Esophagus muscularis mucosa (tissue), 4 donors: ENCODE measurements around the gene ARHGAP23. TPM values are rescaled to one million over a fixed set of nuclear protein-coding genes. Genes with fewer than 3 reads are reported as not detected.

Experiments
- DNase-seq: peaks from one replicate; pipeline ENCODE4 v3.0.0-alpha.2; 2017; ENCODE audit errors: extremely low spot score
- H3K27ac ChIP-seq, 4 donors: fragments of 200-600 bp; sonication (generic); replicated peaks in 1 of 4; 1 replicate in 3 of 4; 2 replicates in 1 of 4; pipeline ENCODE4 v1.5.1; 2016 to 2019; ENCODE audit warnings: mild to moderate bottlenecking in 1 of 4
- H3K27me3 ChIP-seq, 4 donors: fragments of 200-600 bp; sonication (generic); one replicate each; pipeline versions ENCODE4 v1.5.1 to v1.6.0; 2016 to 2019
- H3K36me3 ChIP-seq, 4 donors: fragments of 200-600 bp; sonication (generic); one replicate each; pipeline ENCODE4 v1.5.1; 2016 to 2019
- H3K4me1 ChIP-seq, 4 donors: fragments of 200-600 bp; sonication (generic); one replicate each; pipeline ENCODE4 v1.5.1; 2016 to 2019
- H3K4me3 ChIP-seq, 4 donors: fragments of 200-600 bp; sonication (generic); 1 replicate in 2 of 4; 2 replicates in 2 of 4; pipeline ENCODE4 v1.5.1; 2016 to 2019; ENCODE audit warnings: mild to moderate bottlenecking in 4 of 4, moderate library complexity in 1 of 4
- H3K9me3 ChIP-seq, 4 donors: fragments of 200-600 bp; sonication (generic); 1 replicate in 3 of 4; 2 replicates in 1 of 4; pipeline ENCODE4 v1.5.1; 2016 to 2019
- CTCF ChIP-seq, 3 experiments: fragments of 200-600 bp in 2 of 3; fragments of 450-650 bp in 1 of 3; sonication (generic) in 2 of 3; IDR thresholded peaks; one replicate each; pipeline ENCODE4 v1.5.1; 2017 to 2019; ENCODE audit warnings: antibody characterized with exemption in 3 of 3, mild to moderate bottlenecking in 2 of 3, moderate library complexity in 1 of 3
- EP300 ChIP-seq: sonication (generic); formaldehyde crosslinking; IDR thresholded peaks from one replicate; pipeline ENCODE4 v1.6.1; 2017; ENCODE audit warnings: antibody characterized with exemption
- POLR2A ChIP-seq: fragments of 450-650 bp; IDR thresholded peaks from one replicate; pipeline ENCODE4 v1.6.1; 2017; ENCODE audit warnings: antibody characterized with exemption, moderate library complexity, mild to moderate bottlenecking, low read depth
- POLR2AphosphoS5 ChIP-seq, 2 donors: sonication (generic); formaldehyde crosslinking; IDR thresholded peaks; one replicate each; pipeline ENCODE4 v1.6.1; 2017; ENCODE audit warnings: antibody characterized with exemption in 2 of 2
- WGBS: methylation state at CpG from one replicate; pipeline ENCODE4 v1.1.5; 2018; 5-methylcytosine and 5-hydroxymethylcytosine counted together
- intact Hi-C: fragments of 100-400 bp; cut with DNase I; formaldehyde crosslinking; loops from one replicate; pipeline ENCODE4 v1.15.1; 2023
- total RNA-seq, 4 donors: library from RNA; depleted of rRNA; stranded (reverse); fragments of >200 nt; gene quantifications; one replicate each; pipeline versions ENCODE4 v1.1.0 to v1.2.1, GENCODE V29; 2016

The ARHGAP23 gene
- total RNA-seq, 4 donors from 2014 or later = 58.6 to 150 (median 104) TPM

GRCh38 chr17:38449364-38449763 is 21.1 kb downstream of the ARHGAP23 start:
- peak overlapping the region; percentile 63 to 82 (median 74) for H3K27ac ChIP-seq
- H3K36me3 ChIP-seq = no peaks in the 10 kb centered on the region
- H3K4me1 ChIP-seq = peaks cover 64 to 79% (median 70%) of the 10 kb centered on the region in 4 donors
- intact Hi-C loops = loop anchor here (5.0 kb wide), 1 partner anchor 33 kb away; no protein-coding TSS in a partner anchor
- no peaks in the 10 kb centered on the region for H3K27me3 ChIP-seq
- H3K9me3 ChIP-seq = no peaks in the 10 kb centered on the region
- no peak for TF ChIP-seq EP300
- DNase-seq = no peak
- 83% methylated on average over 12 of the region's 15 CpGs for WGBS
- no peak overlapping the region for H3K4me3 ChIP-seq

DNA sequence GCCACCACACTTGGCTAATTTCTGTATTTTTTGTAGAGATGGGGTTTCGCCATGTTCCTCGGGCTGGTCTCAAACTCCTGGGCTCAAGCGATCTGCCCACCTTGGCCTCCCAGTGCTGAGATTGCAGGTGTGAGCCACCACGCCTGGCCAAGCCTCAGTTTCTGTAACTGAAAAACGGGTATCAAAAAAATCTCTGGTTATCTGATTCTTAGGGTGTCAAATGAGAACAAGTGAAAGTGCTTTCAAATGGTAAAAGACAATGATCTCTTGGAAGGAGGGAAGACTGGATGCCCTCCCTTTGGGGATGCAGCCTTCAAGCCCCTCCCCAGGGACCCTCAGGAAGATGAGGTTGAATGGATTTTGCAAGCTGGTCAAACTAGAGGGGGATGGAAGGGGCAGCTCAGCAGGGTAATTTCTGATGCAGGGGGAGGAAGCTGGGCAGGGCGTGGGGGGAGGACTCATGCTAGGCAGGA is 22.3 kb downstream of the ARHGAP23 start:
- intact Hi-C loops = no loop called here
- H3K9me3 ChIP-seq = no peaks in the 10 kb centered on the region
- no peak for TF ChIP-seq POLR2A
- no peak for TF ChIP-seq POLR2AphosphoS5 (IDR thresholded peaks at IDR 0.05)
- no peak for TF ChIP-seq EP300
- no peaks in the 10 kb centered on the region for H3K36me3 ChIP-seq
- no peak for DNase-seq
- H3K27ac ChIP-seq = peak overlapping the region; percentile 63 to 82 (median 74)
- peaks cover 71 to 84% (median 78%) of the 10 kb centered on the region in 4 donors for H3K4me1 ChIP-seq
- H3K27me3 ChIP-seq = no peaks in the 10 kb centered on the region
- 74% methylated on average over 6 of the region's 6 CpGs for WGBS
- H3K4me3 ChIP-seq = peak overlapping the region in 1 of 4 donors; percentile 30

DNA sequence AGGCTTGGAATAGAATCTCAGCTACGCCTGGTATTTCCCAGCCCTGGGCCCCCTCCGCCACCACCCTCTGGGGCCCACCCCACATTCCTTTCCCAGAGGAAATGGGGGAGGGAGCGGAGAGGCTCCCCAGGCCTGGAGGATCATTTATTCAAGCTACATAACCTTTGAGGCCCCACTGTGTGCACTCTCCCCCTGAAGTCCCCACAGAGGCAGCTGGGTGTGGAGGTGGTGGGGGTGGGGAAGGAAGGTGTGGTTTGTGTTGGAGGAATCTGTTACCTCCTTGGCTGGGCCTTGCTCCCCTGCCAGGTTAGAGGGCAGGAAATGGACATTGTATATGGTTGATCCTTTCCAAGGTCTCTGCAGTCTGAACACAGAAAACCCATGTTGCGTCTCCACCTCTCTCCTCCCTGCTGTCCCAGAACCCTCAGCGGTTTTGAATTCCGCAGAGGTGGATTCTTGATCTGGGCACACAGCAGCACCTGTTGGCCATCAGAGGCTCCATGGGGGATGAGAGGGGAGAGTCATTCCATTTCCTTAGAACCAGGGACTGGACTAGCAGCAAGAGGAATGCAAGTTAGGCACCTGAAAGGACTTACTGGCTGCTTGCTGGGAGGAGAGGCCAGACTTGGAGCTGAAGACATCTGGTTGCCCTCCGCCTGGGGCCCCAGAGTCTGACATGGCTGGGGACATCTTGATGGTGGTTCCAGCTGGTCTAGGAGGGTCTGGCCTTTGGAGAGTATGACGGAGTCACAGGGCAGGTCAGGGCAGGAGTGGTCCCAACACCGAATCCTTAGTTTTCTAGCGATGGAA is 23.0 kb downstream of the ARHGAP23 start:
- peaks cover 77 to 91% (median 84%) of the 10 kb centered on the region in 4 donors for H3K4me1 ChIP-seq
- no peaks in the 10 kb centered on the region for H3K36me3 ChIP-seq
- H3K4me3 ChIP-seq = peak overlapping the region; percentile 6 to 30 (median 16)
- DNase-seq = no peak
- H3K27me3 ChIP-seq = no peaks in the 10 kb centered on the region
- no peak for TF ChIP-seq EP300
- TF ChIP-seq POLR2AphosphoS5 (IDR thresholded peaks at IDR 0.05) = peak; percentile 43 to 67
- no peaks in the 10 kb centered on the region for H3K9me3 ChIP-seq
- intact Hi-C loops = no loop called here
- 44% methylated on average over 10 of the region's 10 CpGs for WGBS
- H3K27ac ChIP-seq = peak overlapping the region; percentile 63 to 82 (median 74)

- TF ChIP-seq POLR2AphosphoS5 (IDR thresholded peaks at IDR 0.05) (no peak), POLR2A (no peak), CTCF (IDR thresholded peaks at IDR 0.05) (no peak), EP300 (no peak)
- no peak for DNase-seq
- peak overlapping the region; percentile 6 to 30 (median 16) for H3K4me3 ChIP-seq
- intact Hi-C loops = no loop called here
- H3K4me1 ChIP-seq = peaks cover 83 to 92% (median 90%) of the 10 kb centered on the region in 4 donors
- H3K36me3 ChIP-seq = no peaks in the 10 kb centered on the region
- peak overlapping the region; percentile 63 to 82 (median 74) for H3K27ac ChIP-seq
- no peaks in the 10 kb centered on the region for H3K9me3 ChIP-seq
- no peaks in the 10 kb centered on the region for H3K27me3 ChIP-seq
- WGBS = 37% methylated on average over 18 of the region's 18 CpGs
Measured at GRCh38 chr17:38451840-38452529, 23.7 kb downstream of the ARHGAP23 start.

- peak overlapping the region; percentile 63 to 82 (median 74) for H3K27ac ChIP-seq
- intact Hi-C loops = no loop called here
- no peak for TF ChIP-seq EP300
- no peak for TF ChIP-seq POLR2AphosphoS5 (IDR thresholded peaks at IDR 0.05)
- no peak for TF ChIP-seq CTCF (IDR thresholded peaks at IDR 0.05)
- no peak for TF ChIP-seq POLR2A
- H3K27me3 ChIP-seq = no peaks in the 10 kb centered on the region
- no peak for DNase-seq
- H3K4me3 ChIP-seq = peak overlapping the region in 1 of 4 donors; percentile 50
- peaks cover 0 to under 1% (median under 1%) of the 10 kb centered on the region in 4 donors for H3K36me3 ChIP-seq
- H3K9me3 ChIP-seq = no peaks in the 10 kb centered on the region
- H3K4me1 ChIP-seq = peaks cover 86 to 92% (median 90%) of the 10 kb centered on the region in 4 donors
- WGBS = 86% methylated on average over 5 of the region's 6 CpGs
Measured at GRCh38 chr17:38452719-38453118, 24.5 kb downstream of the ARHGAP23 start.
